LoVo (cell line): ENCODE measurements around the gene SIAH1.
"Not testable (repeated sequence)": the region's sequence is repeated elsewhere in the genome, so short reads cannot be mapped to it uniquely, and the experiment has no call there.

Experiments
- DNase-seq: peaks from one replicate; pipeline ENCODE4 v3.0.0-alpha.2; 2016; ENCODE audit warnings: low spot score

SIAH1 gene

DNA sequence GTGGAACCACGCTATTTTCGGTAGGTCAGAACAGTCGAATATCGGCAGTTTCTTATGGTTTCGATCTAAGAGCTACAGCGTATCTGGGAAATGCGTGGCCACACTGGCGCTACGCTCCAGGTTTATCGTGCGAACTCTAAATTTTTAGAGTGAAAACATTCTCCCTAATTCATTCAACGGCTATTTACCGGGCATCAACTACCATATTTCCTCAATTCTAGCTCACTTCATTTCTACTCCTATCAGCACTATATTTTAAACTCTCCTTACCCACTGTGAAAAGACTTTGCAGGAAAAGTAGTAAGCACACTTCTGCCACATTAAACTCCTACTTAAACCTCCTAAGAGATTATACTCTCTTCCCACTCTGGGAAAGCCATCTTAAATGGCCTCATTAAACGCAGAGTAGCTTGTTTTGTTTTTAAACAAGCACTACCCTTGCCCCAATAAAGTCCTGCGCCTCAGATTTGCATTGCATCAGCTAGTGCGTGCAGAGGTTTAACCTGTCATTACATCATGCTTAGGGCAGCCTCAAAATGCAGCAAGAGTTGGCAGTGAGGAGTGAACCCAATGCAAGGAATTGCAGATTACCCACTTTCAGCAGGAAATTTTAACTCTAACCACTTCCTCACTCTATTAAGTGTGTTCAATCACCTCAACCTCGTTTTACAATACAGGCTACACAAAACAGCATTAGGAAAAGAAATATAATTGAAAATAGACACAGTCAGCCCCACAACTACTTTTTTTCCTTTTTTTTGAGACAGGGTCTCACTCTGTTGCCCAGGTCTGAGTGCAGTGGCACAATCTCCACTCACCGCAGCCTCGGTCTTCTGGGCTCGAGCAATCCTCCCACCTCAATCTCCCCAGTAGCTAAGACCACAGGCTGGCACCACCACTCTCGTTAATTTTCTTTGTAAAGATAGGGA, 18.8 kb downstream of the SIAH1 start:
- peak; percentile 81 for DNase-seq

DNA sequence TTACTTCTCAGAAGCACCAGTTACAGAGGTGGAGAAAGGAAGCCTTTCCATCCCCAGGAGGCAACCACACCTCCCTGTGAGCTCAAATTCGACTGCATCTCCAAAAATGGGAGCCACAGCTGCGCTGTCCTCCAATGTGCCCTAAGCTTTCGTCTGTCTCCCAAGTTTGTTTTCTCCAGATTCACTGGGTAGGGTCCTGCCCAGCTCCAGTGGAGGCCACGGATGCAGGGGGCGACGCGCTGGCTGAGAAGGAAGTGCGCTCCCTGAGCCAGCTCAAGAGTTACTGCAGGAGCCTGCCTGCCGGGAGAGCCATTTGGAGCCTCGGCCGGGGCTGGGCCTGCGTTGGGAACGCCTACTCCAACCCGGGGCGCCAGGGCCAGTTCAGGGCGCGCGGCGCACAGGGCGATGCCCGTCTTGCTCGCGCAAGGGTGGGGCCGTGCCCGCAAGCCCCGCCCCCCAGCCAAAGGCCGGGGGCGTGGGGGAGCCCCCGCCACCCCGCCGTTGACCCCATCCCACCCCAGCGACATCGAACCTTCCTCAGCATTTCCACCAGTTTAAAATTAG, 19.5 kb downstream of the SIAH1 start:
- DNase-seq = peak; percentile 92

- DNase-seq = no peak
Measured at GRCh38 chr16:48365025-48365600, 20.1 kb downstream of the SIAH1 start.

DNA sequence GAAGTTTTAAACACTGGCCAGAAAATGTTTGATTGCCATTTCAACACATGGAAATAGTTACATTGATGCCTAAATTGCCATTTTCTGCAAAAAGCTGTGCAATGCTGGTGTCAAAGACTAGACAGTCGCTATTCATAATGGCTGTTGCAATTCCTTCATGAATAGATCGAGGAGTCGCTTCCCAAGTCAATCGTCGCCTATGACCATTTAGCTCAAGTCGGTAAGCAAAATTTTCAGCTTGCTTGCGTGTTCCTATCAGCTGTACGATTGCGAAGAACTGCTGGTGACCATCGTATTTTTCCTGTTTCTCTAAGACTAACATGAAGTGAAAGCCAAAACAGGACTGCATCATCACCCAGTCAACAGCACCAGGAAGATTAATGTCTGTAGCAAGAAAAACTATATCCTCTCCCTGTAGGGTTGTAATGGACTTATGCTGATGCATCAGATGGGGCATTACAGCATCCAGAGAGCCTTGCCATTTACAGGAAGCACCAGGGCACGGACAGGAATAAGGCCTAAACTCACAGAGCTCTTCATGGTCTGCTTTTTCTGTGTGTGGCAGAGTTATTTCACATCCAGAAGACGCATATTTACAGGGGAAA, 23.6 kb downstream of the SIAH1 start:
- no peak for DNase-seq

- DNase-seq = no peak
Measured at GRCh38 chr16:48361012-48361411, 24.2 kb downstream of the SIAH1 start.

GRCh38 chr16:48359983-48360382, 25.2 kb downstream of the SIAH1 start:
- DNase-seq = no peak

- no peak for DNase-seq
Measured at GRCh38 chr16:48358419-48358818, 26.8 kb downstream of the SIAH1 start.

- DNase-seq = no peak
Measured at GRCh38 chr16:48356633-48357376, 28.4 kb downstream of the SIAH1 start.

DNA sequence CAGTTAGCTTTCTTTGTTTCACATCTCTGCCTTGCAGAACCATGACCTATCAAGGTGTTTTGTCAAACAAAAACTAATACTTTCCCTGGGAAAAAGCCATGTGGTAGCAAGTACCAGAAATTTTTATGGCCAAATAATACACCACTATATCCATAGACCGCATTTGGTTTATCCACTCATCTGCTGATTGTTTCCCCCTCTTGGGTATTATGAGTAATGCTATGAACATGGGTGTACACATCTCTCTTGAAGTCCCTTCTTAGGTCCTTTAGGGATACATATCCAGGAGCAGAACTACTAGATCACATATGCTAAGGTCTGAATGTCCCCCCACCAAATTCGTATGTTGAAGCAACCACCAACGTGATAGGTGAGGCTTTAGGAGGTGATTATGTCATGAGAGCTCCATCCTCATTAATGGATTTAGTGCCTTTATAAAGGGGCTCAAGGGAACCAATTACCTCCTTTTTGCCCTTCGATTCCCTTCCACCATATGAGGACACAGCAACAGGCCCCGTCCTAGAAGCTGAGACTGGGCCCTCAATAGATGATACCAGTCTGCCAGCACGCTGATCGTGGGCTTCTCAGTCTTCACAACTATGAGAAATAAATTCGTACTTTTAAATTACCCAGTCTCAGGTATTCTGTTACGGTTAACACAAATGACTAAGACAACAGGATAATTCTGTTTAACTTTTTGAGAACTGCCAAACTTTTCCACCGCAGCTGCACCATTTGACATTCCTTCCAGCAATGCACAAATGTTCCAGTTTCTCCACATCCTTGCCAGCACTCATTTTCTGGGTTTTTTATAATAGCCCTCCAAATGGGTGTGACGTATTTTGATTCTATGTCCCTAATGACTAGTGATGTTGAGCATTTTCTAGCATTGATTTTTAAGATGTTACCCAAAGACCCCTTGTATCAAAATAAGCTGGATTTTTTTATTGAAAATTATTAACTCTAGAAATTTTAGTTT, 30.0 kb downstream of the SIAH1 start:
- DNase-seq = no peak

DNA sequence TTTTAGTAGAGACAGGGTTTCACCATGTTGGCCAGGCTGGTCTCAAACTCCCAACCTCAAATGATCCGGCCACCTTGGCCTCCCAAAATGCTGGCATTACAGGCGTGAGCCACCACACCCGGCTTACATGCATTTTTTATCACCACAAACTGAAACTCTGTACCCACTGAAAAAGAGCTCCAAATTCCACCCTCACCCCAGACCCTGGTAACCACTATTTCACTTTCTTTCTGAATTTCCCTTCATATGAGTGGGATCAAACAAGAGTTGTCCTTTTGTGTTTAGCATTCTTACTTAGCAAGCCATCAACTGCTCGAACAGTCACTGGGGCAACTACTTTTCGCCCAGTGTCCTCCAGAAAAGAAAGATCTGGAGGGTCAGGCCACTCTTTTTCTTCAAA, 30.8 kb downstream of the SIAH1 start:
- DNase-seq = not testable (repeated sequence)

DNA sequence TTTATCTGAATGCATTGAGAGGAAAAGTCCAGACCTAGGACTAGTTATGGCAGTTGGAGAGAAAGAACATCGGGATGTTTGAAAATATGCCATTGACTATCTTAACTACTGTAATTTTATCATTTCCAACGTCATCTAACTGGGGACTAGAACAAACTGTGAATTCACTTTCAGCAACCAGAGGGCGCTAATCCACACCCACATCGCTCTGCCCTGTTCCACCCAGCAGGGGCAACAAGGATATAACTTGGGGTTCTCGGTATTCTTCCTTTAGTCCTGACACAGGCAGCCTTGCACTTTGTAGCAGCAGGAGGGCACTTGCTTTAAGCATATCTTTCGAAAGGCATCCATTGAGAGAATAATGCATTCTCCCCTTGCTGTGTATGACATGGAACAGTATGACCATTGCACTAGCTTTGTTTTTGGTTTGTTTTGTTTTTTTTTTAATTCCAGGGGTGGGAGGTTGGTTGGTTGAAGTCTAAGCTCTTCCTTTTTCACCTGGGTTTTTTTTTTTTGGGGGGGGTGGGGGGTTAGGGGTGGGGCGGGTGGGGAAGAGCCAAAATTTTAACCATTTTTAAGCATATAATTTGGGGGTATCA, 31.5 kb downstream of the SIAH1 start:
- peak; percentile 60 for DNase-seq

DNA sequence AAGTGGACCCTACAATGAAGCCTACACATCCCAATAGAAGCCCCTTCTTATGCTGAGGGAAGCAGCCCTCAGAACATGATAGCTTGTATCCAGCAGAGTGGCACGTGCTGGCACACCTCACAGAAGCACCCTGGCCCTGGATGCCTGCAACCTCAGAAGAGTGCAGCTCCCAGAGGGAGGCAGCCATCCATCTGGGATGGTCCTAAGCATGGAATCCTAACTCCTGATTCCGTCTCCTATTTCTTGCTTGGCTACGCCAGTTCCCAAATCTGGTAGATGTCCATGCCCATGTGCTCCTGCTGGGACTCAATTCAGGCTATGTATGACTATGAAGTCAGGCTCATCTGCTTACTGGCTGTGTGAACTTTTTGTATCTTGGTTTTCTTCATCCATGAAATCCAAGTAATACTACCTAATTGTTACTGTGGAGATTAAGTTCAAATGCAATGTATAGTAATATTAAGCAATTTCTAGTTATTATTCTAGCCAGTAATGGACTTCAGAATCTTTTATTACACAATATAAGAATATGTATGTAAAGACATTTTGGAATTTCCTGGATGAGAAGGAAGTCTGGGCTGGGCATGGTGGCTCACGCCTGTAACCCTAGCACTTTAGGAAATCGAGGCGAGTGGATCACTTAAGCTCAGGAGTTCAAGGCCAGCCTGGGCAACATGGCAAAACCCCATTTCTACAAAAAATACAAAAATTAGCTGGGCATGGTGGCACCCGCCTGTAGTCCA, 32.4 kb downstream of the SIAH1 start:
- DNase-seq = no peak

GRCh38 chr16:48350736-48351135, 34.5 kb downstream of the SIAH1 start:
- DNase-seq = no peak

DNA sequence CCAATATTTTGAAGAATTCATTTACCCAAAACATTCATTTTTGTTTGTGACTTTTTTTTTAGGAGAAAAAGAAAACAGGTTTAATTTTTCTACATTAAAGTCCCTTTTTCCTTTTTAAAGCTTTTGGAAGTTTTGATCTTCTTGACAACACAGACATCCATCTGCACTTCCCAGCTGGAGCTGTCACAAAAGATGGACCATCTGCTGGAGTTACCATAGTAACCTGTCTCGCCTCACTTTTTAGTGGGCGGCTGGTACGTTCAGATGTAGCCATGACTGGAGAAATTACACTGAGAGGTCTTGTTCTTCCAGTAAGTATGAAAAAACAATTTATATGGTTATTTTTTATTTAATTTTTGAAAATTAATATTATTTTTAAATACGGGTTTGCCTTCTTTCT, 37.2 kb downstream of the SIAH1 start:
- no peak for DNase-seq

DNA sequence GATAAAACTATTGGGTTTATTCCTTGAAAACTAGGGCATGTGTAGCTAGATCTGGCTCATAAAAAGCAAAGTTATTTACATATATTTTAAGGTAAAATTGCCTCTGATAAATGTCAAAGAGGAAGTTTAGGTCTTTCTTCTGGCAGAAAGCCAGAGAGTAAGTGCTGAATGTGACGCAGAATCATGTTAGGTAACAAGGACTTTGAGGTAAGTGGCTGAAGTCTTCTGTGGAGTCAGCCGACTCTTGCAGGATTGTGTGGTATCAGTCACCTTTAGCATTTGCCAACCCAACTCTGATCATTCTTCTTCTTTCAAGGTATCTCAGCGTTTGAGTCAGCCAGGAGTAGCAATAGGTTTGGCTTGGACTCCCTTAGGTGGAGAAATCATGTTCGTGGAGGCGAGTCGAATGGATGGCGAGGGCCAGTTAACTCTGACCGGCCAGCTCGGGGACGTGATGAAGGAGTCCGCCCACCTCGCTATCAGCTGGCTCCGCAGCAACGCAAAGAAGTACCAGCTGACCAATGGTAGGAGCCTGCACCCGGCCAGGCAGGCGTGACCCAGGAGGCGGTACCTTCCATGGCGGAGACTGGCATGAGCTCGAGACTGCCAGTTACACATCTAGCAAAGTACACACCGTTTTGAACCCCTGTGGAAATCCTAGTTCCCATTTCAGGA, 37.9 kb downstream of the SIAH1 start:
- DNase-seq = no peak

DNA sequence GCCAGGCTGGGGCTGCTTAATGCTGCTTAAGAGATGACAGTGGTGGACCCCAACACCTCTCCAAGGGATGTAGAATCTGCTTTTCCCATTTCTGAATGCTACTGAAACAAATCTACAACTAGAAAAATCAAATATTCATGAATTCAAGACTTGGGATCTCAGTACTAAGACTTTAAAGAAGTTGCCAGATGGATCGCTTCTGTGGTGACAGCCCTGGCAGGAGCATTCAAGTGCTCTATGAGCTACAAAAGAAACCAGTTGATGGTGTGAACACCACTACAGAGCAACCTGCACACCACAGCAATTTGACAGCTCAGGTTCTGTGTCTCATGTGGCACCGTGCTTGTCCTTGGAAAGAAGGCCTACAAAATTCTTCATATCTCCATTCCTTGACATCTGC, 42.6 kb downstream of the SIAH1 start:
- DNase-seq = no peak

DNA sequence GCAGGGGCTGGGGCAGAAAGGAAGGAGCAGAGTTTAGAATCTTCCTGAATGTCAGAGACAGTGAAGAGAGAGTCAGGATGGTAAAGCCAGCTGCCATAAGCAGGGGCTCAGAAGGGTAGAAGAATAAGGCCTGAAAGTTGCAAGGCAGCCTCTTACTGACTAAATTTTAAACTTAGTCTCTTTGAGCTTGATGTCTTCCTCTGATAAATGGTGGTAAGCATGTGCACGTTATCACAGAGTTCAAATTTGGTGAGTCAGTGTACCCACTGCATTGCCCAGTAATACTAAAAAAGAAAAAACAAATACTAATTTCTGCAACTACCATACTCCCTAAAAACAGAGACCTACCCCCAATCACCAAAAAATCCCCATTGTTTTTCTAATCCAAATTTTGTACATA, 45.2 kb downstream of the SIAH1 start:
- DNase-seq = no peak

DNA sequence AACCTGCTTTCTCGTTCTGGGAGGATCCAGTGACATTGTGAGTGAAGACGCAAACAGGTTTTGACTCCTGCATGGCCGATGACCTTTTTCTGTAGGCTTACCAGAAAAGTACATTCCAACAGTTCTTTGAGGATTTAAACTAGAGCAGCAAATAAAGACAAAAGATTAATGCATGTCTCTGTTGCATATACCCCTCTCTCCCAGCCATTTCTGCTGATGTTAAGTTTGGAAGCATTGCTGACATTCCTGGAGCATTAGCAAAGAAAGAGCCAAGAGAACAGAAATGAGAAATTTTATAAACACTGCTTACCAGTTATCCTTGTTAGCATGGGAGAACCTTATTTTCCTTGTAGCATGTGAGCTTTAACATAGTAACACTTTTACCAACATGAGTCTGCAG, 49.3 kb downstream of the SIAH1 start:
- no peak for DNase-seq

DNA sequence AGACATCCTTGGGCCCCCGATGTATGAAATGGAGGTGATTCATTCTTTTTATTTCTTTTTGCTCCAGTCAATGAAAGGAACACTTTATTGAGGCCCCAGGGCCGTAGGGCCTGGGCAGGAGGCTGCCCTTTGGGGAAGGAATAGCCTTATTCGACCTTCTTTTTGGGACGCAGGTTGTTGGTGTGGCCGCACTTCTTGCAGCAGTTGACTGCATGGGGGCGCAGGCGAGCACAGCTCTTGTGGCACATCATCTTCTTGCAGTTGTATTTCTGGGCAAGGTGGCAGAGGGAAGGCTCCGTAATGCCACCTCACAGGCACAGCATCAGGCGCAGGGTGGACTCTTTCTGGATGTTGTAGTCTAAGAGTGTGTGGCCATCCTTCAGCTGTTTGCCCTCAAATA, 50.9 kb downstream of the SIAH1 start:
- DNase-seq = no peak
